Measurements from ENCODE around the gene SCYGR5. TPM values are rescaled to one million over a fixed set of nuclear protein-coding genes. Genes with fewer than 3 reads are reported as not detected.

SCYGR5 gene
- total RNA-seq, 3 donors from 2014 or later (not counting 1 experiment from before 2014, with no cell fraction given): not detected

DNA sequence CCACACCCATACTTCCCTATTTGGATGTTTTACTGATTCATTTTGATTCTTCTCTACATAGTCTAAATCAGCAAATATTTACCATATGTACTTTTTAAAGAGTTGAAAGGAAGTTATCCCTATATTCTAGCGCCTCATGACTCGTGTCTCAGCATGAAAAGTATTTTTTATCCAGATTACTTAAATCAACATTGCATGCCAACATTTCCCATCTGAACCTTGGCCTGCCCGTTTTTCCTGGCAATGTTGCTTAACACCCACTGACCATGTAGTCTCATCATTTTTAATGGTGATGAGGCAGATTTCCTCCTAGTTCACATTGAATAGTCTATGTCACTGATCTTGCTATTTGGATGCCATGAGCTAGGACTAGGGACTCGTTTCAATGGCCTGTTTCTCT, 13.2 kb upstream of the SCYGR5 start:
- H3K4me1 ChIP-seq (ENCODE audit: control insufficient read depth, insufficient read depth, low read length): no peaks in the 10 kb centered on the region
- TF ChIP-seq CTCF (IDR thresholded peaks at IDR 0.05): no peak
- Mint-ChIP-seq H3K4me3 (no peak overlapping the region), H3K4me1 (no peaks in the 10 kb centered on the region), H3K9me3 (no peaks in the 10 kb centered on the region), H3K36me3 (no peaks in the 10 kb centered on the region), H3K27me3 (ENCODE audit: low read depth in 2 of 2) (peaks cover 0 to 4% of the 10 kb centered on the region in 2 donors), H3K27ac (no peak overlapping the region)
- DNase-seq (no peak), ATAC-seq (no peak)
- intact Hi-C loops (cut with micrococcal nuclease): no loop called here
- H3K4me3 ChIP-seq (ENCODE audit: low read length): no peak overlapping the region
- no peaks in the 10 kb centered on the region for H3K27me3 ChIP-seq (ENCODE audit: control insufficient read depth, insufficient read depth, low read length)
- no peak overlapping the region for H3K27ac ChIP-seq (ENCODE audit: low read length)
- WGBS (ENCODE audit: insufficient coverage): 81% methylated on average over 3 of the region's 4 CpGs
- H3K9me3 ChIP-seq (ENCODE audit: control insufficient read depth, insufficient read depth, low read length): no peaks in the 10 kb centered on the region
- no peaks in the 10 kb centered on the region for H3K36me3 ChIP-seq (ENCODE audit: control insufficient read depth, insufficient read depth, low read length)

DNA sequence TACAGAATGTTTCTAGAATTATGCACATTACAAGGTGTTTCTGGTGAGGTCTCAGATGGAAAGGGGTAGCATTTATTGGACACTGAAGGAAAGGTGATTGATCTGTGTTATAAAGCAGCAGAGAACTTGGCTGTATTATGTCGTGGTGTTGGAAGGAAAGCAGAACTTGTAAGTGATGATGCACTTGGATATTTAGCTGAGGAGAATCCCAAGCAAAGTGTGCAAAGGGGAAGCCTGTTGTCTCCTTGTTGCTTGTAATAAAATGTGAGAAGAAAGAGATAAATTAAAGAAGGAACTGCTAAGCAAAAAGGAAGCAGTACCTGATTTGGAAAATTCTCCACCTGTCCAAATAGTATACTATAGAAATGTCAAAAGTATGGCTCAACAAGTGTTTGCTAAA, 12.2 kb upstream of the SCYGR5 start:
- no peaks in the 10 kb centered on the region for H3K9me3 Mint-ChIP-seq
- H3K4me3 Mint-ChIP-seq: no peak overlapping the region
- no peaks in the 10 kb centered on the region for H3K36me3 Mint-ChIP-seq
- WGBS (ENCODE audit: insufficient coverage): 62% methylated on average over 1 of the region's 1 CpG
- intact Hi-C loops (cut with micrococcal nuclease): no loop called here
- Histone ChIP-seq H3K9me3 (ENCODE audit: control insufficient read depth, insufficient read depth, low read length) (no peaks in the 10 kb centered on the region), H3K27me3 (ENCODE audit: control insufficient read depth, insufficient read depth, low read length) (no peaks in the 10 kb centered on the region), H3K36me3 (ENCODE audit: control insufficient read depth, insufficient read depth, low read length) (no peaks in the 10 kb centered on the region), H3K27ac (ENCODE audit: low read length) (no peak overlapping the region), H3K4me1 (ENCODE audit: control insufficient read depth, insufficient read depth, low read length) (no peaks in the 10 kb centered on the region), H3K4me3 (ENCODE audit: low read length) (no peak overlapping the region)
- H3K4me1 Mint-ChIP-seq: no peaks in the 10 kb centered on the region
- H3K27ac Mint-ChIP-seq: no peak overlapping the region
- no peak for DNase-seq
- no peak for ATAC-seq
- peaks cover 0 to 4% of the 10 kb centered on the region in 2 donors for H3K27me3 Mint-ChIP-seq (ENCODE audit: low read depth in 2 of 2)
- no peak for TF ChIP-seq CTCF (IDR thresholded peaks at IDR 0.05)

GRCh38 chr2:227655454-227655853, 11.2 kb upstream of the SCYGR5 start:
- Histone ChIP-seq H3K36me3 (ENCODE audit: control insufficient read depth, insufficient read depth, low read length) (no peaks in the 10 kb centered on the region), H3K4me1 (ENCODE audit: control insufficient read depth, insufficient read depth, low read length) (no peaks in the 10 kb centered on the region), H3K4me3 (ENCODE audit: low read length) (no peak overlapping the region), H3K27me3 (ENCODE audit: control insufficient read depth, insufficient read depth, low read length) (no peaks in the 10 kb centered on the region), H3K9me3 (ENCODE audit: control insufficient read depth, insufficient read depth, low read length) (no peaks in the 10 kb centered on the region), H3K27ac (ENCODE audit: low read length) (no peak overlapping the region)
- H3K4me1 Mint-ChIP-seq: no peaks in the 10 kb centered on the region
- ATAC-seq (no peak), DNase-seq (no peak)
- WGBS (ENCODE audit: insufficient coverage): 71% methylated on average over 1 of the region's 1 CpG
- TF ChIP-seq CTCF (IDR thresholded peaks at IDR 0.05): no peak
- H3K36me3 Mint-ChIP-seq: no peaks in the 10 kb centered on the region
- H3K4me3 Mint-ChIP-seq: no peak overlapping the region
- H3K27me3 Mint-ChIP-seq (ENCODE audit: low read depth in 2 of 2): peaks cover 0 to 4% of the 10 kb centered on the region in 2 donors
- no peak overlapping the region for H3K27ac Mint-ChIP-seq
- no peaks in the 10 kb centered on the region for H3K9me3 Mint-ChIP-seq
- intact Hi-C loops (cut with micrococcal nuclease): no loop called here

DNA sequence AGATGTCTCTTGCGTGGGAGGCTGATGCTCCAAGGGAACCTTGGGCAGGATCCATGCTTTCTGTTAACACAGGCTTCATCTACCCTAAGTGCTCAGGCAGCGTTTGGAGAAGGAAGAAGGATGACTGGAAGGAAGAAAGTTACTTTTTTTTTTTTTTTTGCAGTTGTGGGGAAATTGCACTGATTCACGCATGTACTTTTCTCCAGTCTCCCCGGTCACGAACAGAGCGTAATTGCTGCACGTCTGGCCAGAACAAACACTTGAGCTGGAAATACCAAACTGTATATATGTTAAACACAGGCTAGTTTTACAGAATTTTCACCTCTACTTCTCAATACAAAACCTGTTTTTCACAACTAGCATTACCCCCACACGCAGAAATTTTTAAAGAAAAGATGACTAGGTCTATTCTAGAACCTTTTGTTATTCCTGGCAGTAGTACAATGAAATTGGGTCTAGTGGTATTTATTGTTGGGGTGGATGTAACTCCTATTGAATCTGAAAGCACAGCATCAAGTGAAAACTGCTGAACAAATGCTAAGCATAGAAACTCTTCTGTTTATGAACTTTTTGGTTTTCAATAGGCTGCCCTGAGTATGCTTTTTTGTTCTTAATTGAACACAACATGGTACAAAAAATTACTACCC, 9.3 kb upstream of the SCYGR5 start:
- no peaks in the 10 kb centered on the region for H3K36me3 Mint-ChIP-seq
- H3K27me3 Mint-ChIP-seq (ENCODE audit: low read depth in 2 of 2): peaks cover 0 to 4% of the 10 kb centered on the region in 2 donors
- H3K9me3 ChIP-seq (ENCODE audit: control insufficient read depth, insufficient read depth, low read length): no peaks in the 10 kb centered on the region
- 98% methylated on average over 8 of the region's 8 CpGs for WGBS (ENCODE audit: insufficient coverage)
- no peak overlapping the region for H3K4me3 Mint-ChIP-seq
- DNase-seq (no peak), ATAC-seq (no peak)
- no peak overlapping the region for H3K4me3 ChIP-seq (ENCODE audit: low read length)
- H3K4me1 Mint-ChIP-seq: no peaks in the 10 kb centered on the region
- no peak overlapping the region for H3K27ac ChIP-seq (ENCODE audit: low read length)
- intact Hi-C loops (cut with micrococcal nuclease): no loop called here
- no peaks in the 10 kb centered on the region for H3K27me3 ChIP-seq (ENCODE audit: control insufficient read depth, insufficient read depth, low read length)
- H3K4me1 ChIP-seq (ENCODE audit: control insufficient read depth, insufficient read depth, low read length): no peaks in the 10 kb centered on the region
- H3K27ac Mint-ChIP-seq: no peak overlapping the region
- H3K36me3 ChIP-seq (ENCODE audit: control insufficient read depth, insufficient read depth, low read length): no peaks in the 10 kb centered on the region
- no peaks in the 10 kb centered on the region for H3K9me3 Mint-ChIP-seq
- no peak for TF ChIP-seq CTCF (IDR thresholded peaks at IDR 0.05)
